Kidney (tissue), 14 donors: ENCODE data around the gene ANO2. TPM values are rescaled to one million over a fixed set of nuclear protein-coding genes. Genes with fewer than 3 reads are reported as not detected.

ENCODE experiments used
- DNase-seq, 5 donors: peaks; one replicate each; pipeline ENCODE4 v3.0.0-alpha.2; 2013 to 2020
- FAIRE-seq: peaks from 2 replicates; lab custom pipeline; 2012; peaks lifted over from hg19 to GRCh38; lab: Jason Lieb, UNC
- H3K27ac ChIP-seq, 2 donors: one replicate each; pipeline ENCODE4 v1.7.0; 2013; ENCODE audit warnings: low read depth in 2 of 2, low read length in 2 of 2, inconsistent platforms in 1 of 2
- H3K27me3 ChIP-seq: one replicate; pipeline ENCODE4 v1.7.1; 2013; ENCODE audit warnings: low read length, inconsistent platforms; ENCODE audit not compliant: control insufficient read depth, insufficient read depth
- H3K36me3 ChIP-seq, 3 donors: one replicate each; pipeline versions ENCODE4 v1.7.0 to v1.7.1; 2013; ENCODE audit warnings: low read length in 3 of 3, control low read depth in 1 of 3, inconsistent platforms in 1 of 3; ENCODE audit not compliant: insufficient read depth in 3 of 3, control insufficient read depth in 2 of 3
- H3K4me1 ChIP-seq, 3 donors: one replicate each; pipeline versions ENCODE4 v1.7.0 to v1.7.1; 2013; ENCODE audit warnings: low read length in 3 of 3, inconsistent platforms in 1 of 3, low read depth in 1 of 3; ENCODE audit not compliant: control insufficient read depth in 2 of 3, insufficient read depth in 2 of 3
- H3K4me3 ChIP-seq, 3 donors: one replicate each; pipeline versions ENCODE4 v1.7.0 to v1.8.1; 2013; ENCODE audit warnings: low read length in 3 of 3, control low read depth in 1 of 3, inconsistent platforms in 1 of 3
- H3K9ac ChIP-seq, 3 donors: one replicate each; pipeline versions ENCODE4 v1.7.0 to v1.7.1; 2013; ENCODE audit warnings: low read length in 3 of 3, control low read depth in 1 of 3, inconsistent platforms in 1 of 3
- H3K9me3 ChIP-seq, 3 donors: one replicate each; pipeline versions ENCODE4 v1.7.0 to v1.7.1; 2013; ENCODE audit warnings: low read length in 3 of 3, control low read depth in 1 of 3, inconsistent platforms in 1 of 3; ENCODE audit not compliant: control insufficient read depth in 2 of 3, insufficient read depth in 1 of 3
- intact Hi-C: fragments of 100-400 bp; cut with DNase I; formaldehyde crosslinking; loops from one replicate; pipeline ENCODE4 v1.11.1; 2022
- polyA plus RNA-seq: library from polyadenylated mRNA; stranded (reverse); fragments of 350-450 nt; fragmentation: Illumina TruSeq; extraction: RNeasy Lipid Tissue Mini Kit (QIAGEN cat#74804); gene quantifications from one replicate; pipeline ENCODE4 v1.2.3, GENCODE V29; 2014; ENCODE audit warnings: low read depth, low replicate concordance; ENCODE audit not compliant: insufficient read depth
- total RNA-seq: library from RNA; stranded (reverse); fragmentation: NEBNext Ultra II Directional; extraction: Animal tissue kit (Norgen Biotek cat#: 25700); gene quantifications from one replicate; pipeline ENCODE4 v1.2.1, GENCODE V29; 2021
- TF ChIP-seq, protein P1 (sequence below): IDR thresholded peaks from 3 replicates; pipeline ENCODE4 v1.5.1; 2012; ENCODE audit warnings: mild to moderate bottlenecking, moderate library complexity, borderline replicate concordance; ENCODE audit not compliant: insufficient read depth; ENCODE audit errors: extremely low read depth
- donor health status: control.
- donor health status: control.
- donor health status: control.
- donor health status: control.
- donor health status: control.
- donor health status: DM: yes; HTN: yes; CAD: no.
- donor health status: Normal renal cell carcinoma (clear cell type).

Gene ANO2
- total and polyA plus RNA-seq, 2 donors from 2014 or later = 0.34 to 4.4 TPM

GRCh38 chr12:5525783-5526367 is 419.2 kb downstream of the ANO2 start:
- DNase-seq = no peak
- no peak overlapping the region for H3K27ac ChIP-seq
- intact Hi-C loops = no loop called here
- no peak for FAIRE-seq
- TF ChIP-seq, protein P1, sequence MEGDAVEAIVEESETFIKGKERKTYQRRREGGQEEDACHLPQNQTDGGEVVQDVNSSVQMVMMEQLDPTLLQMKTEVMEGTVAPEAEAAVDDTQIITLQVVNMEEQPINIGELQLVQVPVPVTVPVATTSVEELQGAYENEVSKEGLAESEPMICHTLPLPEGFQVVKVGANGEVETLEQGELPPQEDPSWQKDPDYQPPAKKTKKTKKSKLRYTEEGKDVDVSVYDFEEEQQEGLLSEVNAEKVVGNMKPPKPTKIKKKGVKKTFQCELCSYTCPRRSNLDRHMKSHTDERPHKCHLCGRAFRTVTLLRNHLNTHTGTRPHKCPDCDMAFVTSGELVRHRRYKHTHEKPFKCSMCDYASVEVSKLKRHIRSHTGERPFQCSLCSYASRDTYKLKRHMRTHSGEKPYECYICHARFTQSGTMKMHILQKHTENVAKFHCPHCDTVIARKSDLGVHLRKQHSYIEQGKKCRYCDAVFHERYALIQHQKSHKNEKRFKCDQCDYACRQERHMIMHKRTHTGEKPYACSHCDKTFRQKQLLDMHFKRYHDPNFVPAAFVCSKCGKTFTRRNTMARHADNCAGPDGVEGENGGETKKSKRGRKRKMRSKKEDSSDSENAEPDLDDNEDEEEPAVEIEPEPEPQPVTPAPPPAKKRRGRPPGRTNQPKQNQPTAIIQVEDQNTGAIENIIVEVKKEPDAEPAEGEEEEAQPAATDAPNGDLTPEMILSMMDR = no peak
- H3K4me3 ChIP-seq = no peak overlapping the region
- H3K4me1 ChIP-seq = no peaks in the 10 kb centered on the region
- H3K27me3 ChIP-seq = no peaks in the 10 kb centered on the region
- H3K36me3 ChIP-seq = no peaks in the 10 kb centered on the region
- no peaks in the 10 kb centered on the region for H3K9me3 ChIP-seq
- no peak overlapping the region for H3K9ac ChIP-seq

DNA sequence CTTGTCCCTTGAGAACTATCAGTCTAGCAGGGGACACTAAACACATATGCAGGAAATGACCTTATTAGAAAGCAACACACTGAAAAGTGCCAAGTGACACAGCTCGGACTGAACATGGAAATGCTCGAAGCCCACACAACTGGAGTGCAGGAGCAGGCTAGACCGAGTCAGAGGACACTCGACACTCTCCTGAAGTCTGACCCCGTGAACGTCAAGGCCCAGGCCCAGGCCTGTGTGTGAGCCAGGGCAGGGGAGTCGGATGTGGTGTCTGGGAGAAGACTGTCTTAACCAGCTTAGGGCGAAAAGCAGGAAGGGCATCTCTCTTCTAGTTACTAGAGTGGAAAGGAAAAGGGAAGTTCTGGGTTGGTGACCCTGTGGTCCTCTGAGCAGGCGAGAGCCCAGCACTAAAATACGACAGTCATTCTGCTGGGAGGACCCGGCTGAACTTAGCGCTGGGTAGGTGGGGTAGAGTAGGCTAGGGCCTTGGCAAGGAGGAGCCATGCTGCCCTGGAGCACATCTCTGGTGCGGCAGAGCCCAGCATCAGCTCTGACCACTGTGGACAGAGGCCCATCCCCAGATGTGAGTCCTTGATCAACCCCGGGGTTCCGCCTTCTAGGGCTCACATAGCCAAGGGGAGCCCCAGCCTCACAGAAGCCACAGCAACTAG is 420.2 kb downstream of the ANO2 start:
- DNase-seq (no peak), FAIRE-seq (no peak)
- Histone ChIP-seq H3K4me3 (no peak overlapping the region), H3K27ac (no peak overlapping the region), H3K4me1 (no peaks in the 10 kb centered on the region), H3K27me3 (no peaks in the 10 kb centered on the region), H3K9ac (no peak overlapping the region), H3K36me3 (no peaks in the 10 kb centered on the region), H3K9me3 (no peaks in the 10 kb centered on the region)
- intact Hi-C loops = no loop called here
- TF ChIP-seq, protein P1 = no peak

DNA sequence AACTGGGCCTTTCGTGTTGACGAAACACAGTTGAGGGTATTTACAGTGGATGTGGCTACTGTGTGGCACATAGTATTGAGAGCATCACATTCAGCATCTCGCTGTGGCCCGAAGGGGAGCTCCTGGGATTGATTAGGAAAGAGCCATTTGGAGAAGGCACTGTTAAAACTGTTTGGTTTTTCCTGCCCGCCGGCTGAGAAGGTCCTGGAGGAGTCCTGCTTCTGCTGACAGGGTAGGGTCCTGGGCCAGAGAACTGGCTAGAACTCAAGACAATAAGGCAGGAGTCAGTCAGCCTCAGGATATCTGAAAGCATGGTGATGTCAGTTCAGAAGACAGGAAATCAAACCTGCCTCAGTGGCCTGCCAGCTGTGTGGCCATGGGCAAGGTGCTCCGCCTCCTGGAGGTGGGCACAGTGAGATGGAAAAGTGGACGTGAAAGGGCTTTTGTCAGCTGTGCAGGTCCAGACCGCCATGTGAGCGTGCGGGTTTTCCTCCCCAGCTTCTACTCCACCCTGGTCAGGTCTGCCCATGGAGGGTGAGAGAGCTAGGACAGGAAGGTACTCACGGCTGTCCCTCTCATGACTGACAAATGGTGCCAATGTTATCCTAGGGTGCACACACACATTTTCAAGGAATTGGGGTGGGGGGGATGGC is 420.8 kb downstream of the ANO2 start:
- no peak overlapping the region for H3K27ac ChIP-seq
- no peaks in the 10 kb centered on the region for H3K36me3 ChIP-seq
- TF ChIP-seq, protein P1 = no peak
- H3K4me1 ChIP-seq = no peaks in the 10 kb centered on the region
- H3K4me3 ChIP-seq = no peak overlapping the region
- no peak for DNase-seq
- no peak overlapping the region for H3K9ac ChIP-seq
- intact Hi-C loops = no loop called here
- no peaks in the 10 kb centered on the region for H3K27me3 ChIP-seq
- no peaks in the 10 kb centered on the region for H3K9me3 ChIP-seq
- no peak for FAIRE-seq
